ENCODE measurements around the gene MAGI1. TPM values are rescaled to one million over a fixed set of nuclear protein-coding genes. Genes with fewer than 3 reads are reported as not detected.

MAGI1 gene
- total RNA-seq, 4 donors from 2014 or later = 42.4 to 71.6 (median 50.2) TPM

GRCh38 chr3:65493371-65493882 lies 545.3 kb downstream of the MAGI1 start:
- WGBS, 2 donors = 56 to 70% methylated on average over 8 of the region's 8 CpGs
- intact Hi-C loops (cut with DNase I; ENCODE audit: low total_unique reads) = no loop called here
- H3K4me3 ChIP-seq (ENCODE audit: low read depth, poor library complexity, severe bottlenecking) = no peak overlapping the region
- TF ChIP-seq CTCF (IDR thresholded peaks at IDR 0.05) (no peak), POLR2A (IDR thresholded peaks at IDR 0.05) (no peak)
- no peak for DNase-seq (ENCODE audit: low spot score in 2 of 2)

DNA sequence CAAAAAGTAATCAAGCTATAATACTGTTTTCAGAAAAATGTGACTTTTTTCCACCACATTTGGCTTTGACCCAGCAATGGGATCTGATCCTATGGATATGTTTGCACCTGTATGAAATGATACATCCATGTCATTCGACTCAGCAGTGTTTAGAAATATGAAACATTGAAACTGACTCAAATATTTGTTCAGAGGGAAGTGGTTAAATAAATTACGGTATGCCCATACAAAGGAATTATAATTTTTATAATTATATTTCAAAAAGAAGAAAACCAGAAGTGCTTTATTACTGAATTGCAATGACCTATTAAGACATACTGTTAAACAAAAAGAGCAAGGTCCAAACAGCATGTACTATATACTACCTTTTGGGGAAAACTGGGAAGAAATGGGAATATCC lies 546.5 kb downstream of the MAGI1 start:
- TF ChIP-seq CTCF (IDR thresholded peaks at IDR 0.05) (no peak), POLR2A (IDR thresholded peaks at IDR 0.05) (no peak)
- intact Hi-C loops (cut with DNase I; ENCODE audit: low total_unique reads) = no loop called here
- 93 to 95% methylated on average over 2 of the region's 2 CpGs for WGBS, 2 donors
- no peak for DNase-seq (ENCODE audit: low spot score in 2 of 2)
- H3K4me3 ChIP-seq (ENCODE audit: low read depth, poor library complexity, severe bottlenecking) = no peak overlapping the region

DNA sequence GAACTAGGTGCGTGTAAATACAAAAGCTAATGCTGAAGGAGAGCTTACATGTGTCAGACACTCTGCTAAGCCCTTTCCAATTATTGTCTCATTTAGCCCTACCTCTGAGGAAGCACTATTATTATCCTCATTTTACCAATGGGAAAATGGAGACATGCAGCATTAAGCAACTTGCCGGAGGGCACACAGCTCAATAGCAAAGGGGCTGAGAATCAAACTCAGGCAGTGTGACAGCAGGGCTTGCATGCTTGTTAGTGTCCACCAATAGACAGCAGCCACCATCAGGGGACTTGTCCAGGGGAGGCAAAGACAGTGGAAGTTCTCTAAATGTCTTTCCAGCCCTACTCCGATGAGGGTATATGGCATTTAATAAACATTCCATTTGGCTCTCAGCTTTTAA lies 548.6 kb downstream of the MAGI1 start:
- 88 to 92% methylated on average over 3 of the region's 3 CpGs for WGBS, 2 donors

GRCh38 chr3:65489253-65489652 lies 549.5 kb downstream of the MAGI1 start:
- H3K4me3 ChIP-seq (ENCODE audit: low read depth, poor library complexity, severe bottlenecking) = no peak overlapping the region
- 97 to 98% methylated on average over 2 of the region's 2 CpGs for WGBS, 2 donors
- no peak for DNase-seq (ENCODE audit: low spot score in 2 of 2)
- TF ChIP-seq CTCF (IDR thresholded peaks at IDR 0.05) = no peak
- TF ChIP-seq POLR2A (IDR thresholded peaks at IDR 0.05) = no peak
- intact Hi-C loops (cut with DNase I; ENCODE audit: low total_unique reads) = no loop called here

More for the DNA sequence above, 548.6 kb downstream of the MAGI1 start:
- intact Hi-C loops (cut with DNase I; ENCODE audit: low total_unique reads) = no loop called here
- H3K4me3 ChIP-seq (ENCODE audit: low read depth, poor library complexity, severe bottlenecking) = no peak overlapping the region
- TF ChIP-seq CTCF (IDR thresholded peaks at IDR 0.05) = no peak
- TF ChIP-seq POLR2A (IDR thresholded peaks at IDR 0.05) = no peak
- DNase-seq (ENCODE audit: low spot score in 2 of 2) = no peak

DNA sequence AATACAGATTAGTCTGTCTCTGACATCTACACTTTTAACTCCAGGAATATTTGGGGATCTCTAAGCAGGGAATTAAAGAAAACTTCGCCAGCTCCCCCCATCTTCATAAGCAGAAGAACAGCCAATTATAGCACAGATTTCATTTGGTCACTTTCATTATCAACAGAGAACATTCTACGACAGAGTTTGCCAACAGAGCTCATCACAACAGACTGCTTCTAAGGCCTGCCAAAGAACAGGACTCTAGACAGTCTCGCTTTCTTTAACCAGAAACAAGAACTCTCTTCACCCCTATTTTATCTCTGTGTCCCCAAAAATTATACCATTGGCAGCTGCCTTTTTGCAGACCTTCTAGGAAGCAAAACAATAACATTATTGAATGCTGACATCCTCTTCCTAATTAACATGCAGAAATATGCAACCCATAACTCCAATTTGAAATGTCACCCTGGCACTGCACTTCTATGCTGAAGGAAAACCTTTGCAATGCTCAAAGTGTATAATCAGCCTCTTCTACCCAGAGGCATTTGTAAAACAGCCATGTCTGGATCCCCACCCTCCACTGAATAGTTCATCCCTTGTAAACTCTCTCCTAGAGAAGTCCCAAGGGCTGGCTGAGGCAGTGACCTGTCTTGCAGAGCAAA lies 552.8 kb downstream of the MAGI1 start:
- TF ChIP-seq POLR2A (IDR thresholded peaks at IDR 0.05) = no peak
- no peak for TF ChIP-seq CTCF (IDR thresholded peaks at IDR 0.05)
- H3K4me3 ChIP-seq (ENCODE audit: low read depth, poor library complexity, severe bottlenecking) = no peak overlapping the region
- WGBS, 2 donors = 47 to 49% methylated on average over 3 of the region's 3 CpGs
- intact Hi-C loops (cut with DNase I; ENCODE audit: low total_unique reads) = no loop called here
- DNase-seq (ENCODE audit: low spot score in 2 of 2) = no peak

DNA sequence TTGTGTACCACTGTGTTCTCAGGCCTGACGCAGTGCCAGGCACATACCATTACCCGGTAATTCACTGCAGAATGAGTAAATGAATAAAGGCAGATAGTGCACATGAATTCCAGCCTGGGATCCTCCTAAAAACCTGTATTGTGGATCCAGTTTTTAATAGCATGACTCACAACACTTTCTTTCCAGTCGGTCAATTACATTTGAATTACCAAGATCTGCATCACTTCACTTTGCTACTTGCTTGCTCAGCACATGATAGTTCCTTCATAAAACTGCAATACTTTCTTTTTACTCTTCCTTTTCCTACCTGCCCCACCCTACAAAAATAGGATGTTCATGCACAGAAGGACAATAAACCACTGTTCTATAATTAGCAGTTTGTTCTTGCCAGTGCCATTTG lies 553.8 kb downstream of the MAGI1 start:
- 32 to 48% methylated on average over 3 of the region's 3 CpGs for WGBS, 2 donors
- no peak for TF ChIP-seq CTCF (IDR thresholded peaks at IDR 0.05)
- no peak for DNase-seq (ENCODE audit: low spot score in 2 of 2)
- intact Hi-C loops (cut with DNase I; ENCODE audit: low total_unique reads) = no loop called here
- no peak overlapping the region for H3K4me3 ChIP-seq (ENCODE audit: low read depth, poor library complexity, severe bottlenecking)

Data from lower leg skin (tissue), 4 donors.